ENCODE results near the gene USP12. TPM values are rescaled to one million over a fixed set of nuclear protein-coding genes. Genes with fewer than 3 reads are reported as not detected.

Gene USP12
- total RNA-seq, 4 donors from 2014 or later: 22.5 to 42.3 (median 31.4) TPM

DNA sequence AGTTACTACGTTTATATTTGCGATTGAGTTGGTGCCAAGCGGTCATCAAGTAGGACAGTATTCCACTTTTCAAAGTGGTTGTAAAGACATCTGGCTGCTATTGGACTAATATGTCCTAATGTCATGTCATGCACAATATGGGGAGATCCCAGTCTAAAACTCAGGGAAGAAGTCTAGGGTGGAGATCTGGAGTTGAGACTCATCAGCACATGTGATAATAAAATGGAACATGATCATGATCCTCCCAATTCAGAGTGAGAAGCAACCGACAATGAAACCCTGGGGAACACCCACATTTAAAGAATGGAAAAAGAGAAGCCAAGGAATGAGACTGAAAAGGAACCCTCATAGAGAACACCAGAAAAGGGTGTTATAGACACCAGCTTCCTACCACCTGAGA is 80.2 kb downstream of the USP12 start:
- TF ChIP-seq, protein P1, sequence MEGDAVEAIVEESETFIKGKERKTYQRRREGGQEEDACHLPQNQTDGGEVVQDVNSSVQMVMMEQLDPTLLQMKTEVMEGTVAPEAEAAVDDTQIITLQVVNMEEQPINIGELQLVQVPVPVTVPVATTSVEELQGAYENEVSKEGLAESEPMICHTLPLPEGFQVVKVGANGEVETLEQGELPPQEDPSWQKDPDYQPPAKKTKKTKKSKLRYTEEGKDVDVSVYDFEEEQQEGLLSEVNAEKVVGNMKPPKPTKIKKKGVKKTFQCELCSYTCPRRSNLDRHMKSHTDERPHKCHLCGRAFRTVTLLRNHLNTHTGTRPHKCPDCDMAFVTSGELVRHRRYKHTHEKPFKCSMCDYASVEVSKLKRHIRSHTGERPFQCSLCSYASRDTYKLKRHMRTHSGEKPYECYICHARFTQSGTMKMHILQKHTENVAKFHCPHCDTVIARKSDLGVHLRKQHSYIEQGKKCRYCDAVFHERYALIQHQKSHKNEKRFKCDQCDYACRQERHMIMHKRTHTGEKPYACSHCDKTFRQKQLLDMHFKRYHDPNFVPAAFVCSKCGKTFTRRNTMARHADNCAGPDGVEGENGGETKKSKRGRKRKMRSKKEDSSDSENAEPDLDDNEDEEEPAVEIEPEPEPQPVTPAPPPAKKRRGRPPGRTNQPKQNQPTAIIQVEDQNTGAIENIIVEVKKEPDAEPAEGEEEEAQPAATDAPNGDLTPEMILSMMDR (IDR thresholded peaks at IDR 0.05): no peak
- DNase-seq (ENCODE audit: low spot score) (no peak), ATAC-seq (ENCODE audit: low FRiP score) (no peak)

DNA sequence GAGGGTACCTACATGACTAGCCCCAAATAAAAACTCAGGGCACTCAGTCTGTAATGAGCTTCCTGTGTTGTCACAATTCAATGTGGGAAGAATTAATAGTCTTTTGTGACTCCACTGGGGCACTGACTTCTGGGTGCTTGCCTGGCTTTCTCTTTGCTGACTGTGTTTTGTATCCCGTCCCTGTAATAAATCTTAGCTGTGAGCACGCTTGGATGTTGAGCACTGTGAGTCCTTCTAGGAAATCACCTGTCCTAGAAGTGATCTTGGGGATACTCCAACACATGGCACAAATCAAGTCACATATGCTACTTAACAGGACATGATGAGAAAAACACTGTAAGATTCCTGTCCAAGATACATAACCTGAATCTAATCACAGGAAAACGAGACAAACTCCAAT is 83.0 kb downstream of the USP12 start:
- TF ChIP-seq, protein P1 (IDR thresholded peaks at IDR 0.05): no peak
- DNase-seq (ENCODE audit: low spot score): no peak
- ATAC-seq (ENCODE audit: low FRiP score): no peak

DNA sequence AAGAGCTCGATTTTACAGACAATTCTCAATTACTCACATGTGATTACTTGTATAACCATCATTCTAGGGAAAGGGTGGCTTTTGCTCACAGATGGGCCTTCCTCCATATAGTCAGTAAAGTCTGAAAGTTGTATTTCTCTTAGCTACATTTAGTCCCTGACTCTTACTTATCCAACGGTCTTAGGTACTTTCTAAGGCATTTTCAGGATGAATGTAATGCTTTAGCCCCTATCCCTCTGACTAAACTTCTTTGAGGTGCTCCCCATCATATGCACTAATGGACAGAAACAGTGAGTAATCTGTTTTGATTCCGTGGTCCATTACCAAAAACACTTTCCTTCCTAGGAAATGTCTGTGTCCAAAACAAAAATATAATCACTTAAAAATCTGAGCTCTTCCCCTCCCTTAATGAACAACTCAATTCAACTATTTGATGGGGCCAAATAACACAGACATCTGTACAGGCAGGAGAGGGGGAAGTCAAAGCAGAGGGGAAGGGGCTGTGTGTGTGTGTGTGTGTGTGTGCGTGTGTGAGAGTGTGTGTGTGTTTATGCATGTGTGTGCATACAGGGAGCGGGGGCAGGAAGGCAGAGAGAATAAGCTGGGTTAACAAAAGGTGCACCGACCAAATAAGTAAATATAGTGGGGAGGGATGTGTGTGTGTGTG is 84.9 kb downstream of the USP12 start:
- DNase-seq (ENCODE audit: low spot score): no peak
- ATAC-seq (ENCODE audit: low FRiP score): no peak
- TF ChIP-seq, protein P1 (IDR thresholded peaks at IDR 0.05): no peak

DNA sequence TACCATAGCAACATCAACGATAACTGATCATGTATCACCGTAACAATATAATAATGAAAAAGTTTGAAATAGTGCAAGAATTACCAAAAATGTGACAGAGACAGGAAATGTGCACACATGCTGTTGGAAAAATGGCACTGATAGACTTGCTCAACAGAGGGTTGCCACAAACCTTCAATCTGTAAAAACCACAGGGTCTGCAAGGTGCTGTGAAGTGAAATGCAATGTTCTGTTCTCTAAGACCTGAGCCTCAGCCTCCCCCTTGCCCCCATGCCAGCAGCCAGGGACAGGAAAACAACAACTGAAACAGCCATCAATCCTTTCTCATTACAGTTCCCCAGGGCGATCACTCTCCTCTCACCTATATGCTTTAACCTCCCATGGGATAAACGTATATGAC is 88.4 kb downstream of the USP12 start:
- TF ChIP-seq, protein P1 (IDR thresholded peaks at IDR 0.05): no peak
- ATAC-seq (ENCODE audit: low FRiP score) (no peak), DNase-seq (ENCODE audit: low spot score) (no peak)

DNA sequence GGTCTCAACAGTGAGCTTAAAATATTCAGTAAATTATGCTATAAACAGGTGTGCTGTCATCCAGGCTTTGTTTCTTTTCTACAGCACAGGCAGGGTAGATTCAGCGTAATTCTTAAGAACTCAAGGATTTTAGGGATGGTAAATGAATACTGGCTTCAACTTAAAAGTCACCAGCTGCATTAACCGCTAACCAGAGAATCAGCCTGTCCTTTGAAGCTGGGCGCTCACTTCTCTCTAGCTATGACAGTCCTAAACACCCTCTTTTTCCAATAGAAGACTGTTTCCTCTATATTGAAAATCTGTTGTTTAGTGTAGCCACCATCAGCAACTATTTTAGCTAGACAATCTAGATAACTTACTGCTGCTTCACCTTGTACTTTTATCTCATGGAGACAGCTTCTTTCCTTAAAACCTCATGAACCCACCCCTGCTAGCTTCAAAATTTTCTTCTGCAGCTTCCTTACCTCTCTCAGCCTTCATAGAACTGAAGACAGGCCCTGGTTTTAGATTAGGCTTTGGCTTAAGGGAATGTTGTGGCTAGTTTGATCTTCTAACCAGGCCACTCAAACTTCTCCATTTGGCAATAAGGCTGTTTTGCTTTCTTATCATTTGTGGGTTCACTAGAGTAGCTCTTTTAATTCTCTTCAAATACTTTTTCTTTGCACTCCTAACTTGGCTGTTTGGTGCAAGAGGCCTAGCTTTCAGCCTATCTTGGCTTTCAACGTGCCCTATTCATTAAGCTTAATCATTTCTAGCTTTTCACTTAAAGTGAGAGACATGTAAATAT is 89.5 kb downstream of the USP12 start:
- ATAC-seq (ENCODE audit: low FRiP score): no peak
- TF ChIP-seq, protein P1 (IDR thresholded peaks at IDR 0.05): no peak
- DNase-seq (ENCODE audit: low spot score): no peak

DNA sequence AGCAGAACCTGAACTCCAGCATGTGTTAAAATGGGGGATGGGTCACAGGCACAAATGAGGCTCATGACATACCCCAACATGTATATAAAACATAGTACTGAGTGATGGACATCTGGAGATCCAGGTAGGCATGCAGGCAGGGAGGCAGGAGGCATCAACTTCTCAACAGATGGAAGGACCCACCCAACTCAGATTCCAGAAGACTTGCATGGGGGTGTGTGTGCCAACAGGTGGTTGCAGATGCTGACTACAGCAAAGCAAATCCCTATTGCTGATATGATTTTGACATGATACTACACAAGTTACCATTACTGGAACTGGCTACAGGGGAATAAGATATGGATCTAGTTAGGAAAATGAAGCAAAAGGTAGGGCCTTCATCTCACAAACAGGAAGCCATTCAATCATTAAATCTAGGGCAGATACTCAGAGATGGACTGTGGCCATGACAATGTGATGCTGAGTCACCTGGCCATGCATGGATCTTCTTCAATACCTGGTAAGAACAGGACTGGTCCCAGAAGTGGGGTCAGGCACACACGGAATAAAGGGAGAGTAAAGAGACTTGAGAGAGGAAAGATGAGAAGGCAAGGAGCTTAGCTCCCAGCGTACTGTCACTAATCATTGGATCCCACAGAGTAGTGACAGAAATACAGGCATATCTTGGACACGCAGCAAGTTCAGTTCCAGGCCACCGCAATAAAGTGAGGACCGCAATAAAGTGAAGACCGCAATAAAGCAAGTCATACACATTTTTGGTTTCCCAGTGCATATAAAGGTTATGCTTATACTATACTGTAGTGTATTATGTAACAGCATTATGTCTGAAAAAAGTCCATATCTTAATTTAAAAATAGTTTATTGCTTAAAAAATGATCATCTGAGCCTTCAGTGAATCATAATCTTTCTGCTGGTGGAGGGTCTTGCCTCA is 91.3 kb downstream of the USP12 start:
- ATAC-seq (ENCODE audit: low FRiP score): no peak
- TF ChIP-seq, protein P1 (IDR thresholded peaks at IDR 0.05): no peak
- no peak for DNase-seq (ENCODE audit: low spot score)
